Measurements from ENCODE around the gene GIMAP8. TPM values are rescaled to one million over a fixed set of nuclear protein-coding genes. Genes with fewer than 3 reads are reported as not detected.

Gene GIMAP8
- total RNA-seq, 2 experiments from 2014 or later = 2.9 to 3.8 TPM

DNA sequence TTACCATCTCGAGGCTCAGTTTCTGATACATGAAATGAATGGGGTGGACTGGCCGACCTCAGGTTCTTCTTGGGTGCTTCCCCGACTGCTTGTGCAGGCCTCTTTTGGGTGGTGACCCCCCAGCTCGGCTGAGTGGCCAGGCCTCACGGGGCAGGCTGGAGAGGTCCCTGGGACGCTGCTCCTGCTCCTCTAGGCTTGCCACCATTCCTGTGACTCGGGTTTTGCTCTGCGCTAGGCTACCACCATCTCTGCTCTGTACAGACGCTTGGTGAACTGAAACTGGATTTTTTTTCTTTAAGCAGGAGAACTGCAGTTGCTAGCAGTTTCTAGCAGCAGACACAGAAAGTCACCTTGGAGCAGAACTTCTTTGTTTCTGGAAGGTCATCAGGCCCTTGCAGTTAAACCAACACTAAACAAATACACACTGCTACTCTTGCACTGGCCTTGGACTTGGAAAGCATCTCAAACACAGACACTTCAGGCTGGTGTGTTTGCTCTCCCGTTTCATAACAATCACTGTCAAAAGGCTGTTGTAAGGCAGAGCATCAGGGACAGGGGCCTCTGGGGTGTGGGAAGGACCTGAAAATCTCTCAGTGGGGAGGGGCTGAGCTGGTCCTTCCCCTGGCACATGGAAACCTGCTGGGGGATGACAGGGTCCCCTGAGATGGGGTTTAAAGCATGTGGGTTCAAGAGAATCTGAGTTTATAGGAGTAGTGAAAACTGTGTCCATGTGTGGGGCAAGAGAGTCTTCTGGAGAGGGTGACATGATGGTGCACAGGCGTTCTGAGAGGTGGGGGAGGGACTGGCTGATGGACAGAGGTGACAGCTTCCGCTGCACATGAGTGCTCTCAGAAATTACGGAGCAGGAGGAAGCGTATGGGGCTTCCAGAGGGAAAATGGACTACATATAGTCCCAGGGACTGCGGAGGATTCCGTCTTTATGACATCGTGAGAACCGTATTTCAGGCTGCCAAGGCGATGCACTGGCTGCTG lies 35.0 kb upstream of the GIMAP8 start:
- Mint-ChIP-seq H3K9me3 (no peaks in the 10 kb centered on the region), H3K4me3 (no peak overlapping the region), H3K27ac (no peak overlapping the region), H3K27me3 (no peaks in the 10 kb centered on the region), H3K36me3 (ENCODE audit: low read depth) (peaks cover 18% of the 10 kb centered on the region), H3K4me1 (ENCODE audit: low read depth) (no peaks in the 10 kb centered on the region)
- TF ChIP-seq, protein P1, sequence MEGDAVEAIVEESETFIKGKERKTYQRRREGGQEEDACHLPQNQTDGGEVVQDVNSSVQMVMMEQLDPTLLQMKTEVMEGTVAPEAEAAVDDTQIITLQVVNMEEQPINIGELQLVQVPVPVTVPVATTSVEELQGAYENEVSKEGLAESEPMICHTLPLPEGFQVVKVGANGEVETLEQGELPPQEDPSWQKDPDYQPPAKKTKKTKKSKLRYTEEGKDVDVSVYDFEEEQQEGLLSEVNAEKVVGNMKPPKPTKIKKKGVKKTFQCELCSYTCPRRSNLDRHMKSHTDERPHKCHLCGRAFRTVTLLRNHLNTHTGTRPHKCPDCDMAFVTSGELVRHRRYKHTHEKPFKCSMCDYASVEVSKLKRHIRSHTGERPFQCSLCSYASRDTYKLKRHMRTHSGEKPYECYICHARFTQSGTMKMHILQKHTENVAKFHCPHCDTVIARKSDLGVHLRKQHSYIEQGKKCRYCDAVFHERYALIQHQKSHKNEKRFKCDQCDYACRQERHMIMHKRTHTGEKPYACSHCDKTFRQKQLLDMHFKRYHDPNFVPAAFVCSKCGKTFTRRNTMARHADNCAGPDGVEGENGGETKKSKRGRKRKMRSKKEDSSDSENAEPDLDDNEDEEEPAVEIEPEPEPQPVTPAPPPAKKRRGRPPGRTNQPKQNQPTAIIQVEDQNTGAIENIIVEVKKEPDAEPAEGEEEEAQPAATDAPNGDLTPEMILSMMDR (IDR thresholded peaks at IDR 0.05) = no peak
- DNase-seq (no peak), ATAC-seq (ENCODE audit: poor library complexity) (no peak)
- ChIA-PET CTCF (no interaction called here), POLR2A (no interaction called here)
- intact Hi-C loops (cut with DNase I, micrococcal nuclease) = no loop called here
- peaks cover 3% of the 10 kb centered on the region for H3K4me1 ChIP-seq (ENCODE audit: insufficient read depth, low read length)
- no peak overlapping the region for H3K27ac ChIP-seq (ENCODE audit: low read depth in 1 of 2, low read length in 2 of 2)
- no peaks in the 10 kb centered on the region for H3K9me3 ChIP-seq (ENCODE audit: control insufficient read depth in 1 of 2, insufficient read depth in 1 of 2, low read length in 2 of 2)
- no peak overlapping the region for H3K4me3 ChIP-seq (ENCODE audit: low read length)
- H3K27me3 ChIP-seq (ENCODE audit: control insufficient read depth in 1 of 2, insufficient read depth in 2 of 2, low read length in 2 of 2) = no peaks in the 10 kb centered on the region
- H3K36me3 ChIP-seq (ENCODE audit: insufficient read depth, low read length) = peaks cover 11% of the 10 kb centered on the region

DNA sequence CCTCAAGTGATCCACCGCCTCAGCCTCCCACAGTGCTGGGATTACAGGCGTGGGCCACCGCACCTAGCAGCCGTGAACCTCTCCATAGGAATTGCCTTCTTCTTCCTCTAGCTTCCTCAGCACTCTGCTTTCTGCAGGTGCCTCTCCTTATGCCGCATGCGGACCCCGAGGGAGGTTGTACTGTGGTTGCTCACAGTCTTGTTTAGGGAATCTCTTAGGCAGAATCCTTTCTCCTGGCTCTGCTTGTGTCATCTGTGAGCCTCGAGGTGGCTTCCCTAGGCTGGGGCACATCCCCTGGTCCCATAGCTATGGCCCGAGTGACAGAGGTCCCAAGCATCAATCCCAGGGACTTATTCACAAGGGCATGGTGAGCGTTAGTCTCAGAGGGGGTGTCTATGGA lies 33.2 kb upstream of the GIMAP8 start:
- Mint-ChIP-seq H3K27me3 (no peaks in the 10 kb centered on the region), H3K27ac (no peak overlapping the region), H3K4me1 (ENCODE audit: low read depth) (peaks cover 7% of the 10 kb centered on the region), H3K9me3 (no peaks in the 10 kb centered on the region), H3K4me3 (no peak overlapping the region), H3K36me3 (ENCODE audit: low read depth) (peaks cover under 1% of the 10 kb centered on the region)
- TF ChIP-seq, protein P1 (IDR thresholded peaks at IDR 0.05) = no peak
- ChIA-PET POLR2A (no interaction called here), CTCF (no interaction called here)
- peaks cover 9% of the 10 kb centered on the region for H3K4me1 ChIP-seq (ENCODE audit: insufficient read depth, low read length)
- no peaks in the 10 kb centered on the region for H3K36me3 ChIP-seq (ENCODE audit: insufficient read depth, low read length)
- ATAC-seq (ENCODE audit: poor library complexity) = no peak
- no peaks in the 10 kb centered on the region for H3K9me3 ChIP-seq (ENCODE audit: control insufficient read depth in 1 of 2, insufficient read depth in 1 of 2, low read length in 2 of 2)
- no peak overlapping the region for H3K4me3 ChIP-seq (ENCODE audit: low read length)
- H3K27me3 ChIP-seq (ENCODE audit: control insufficient read depth in 1 of 2, insufficient read depth in 2 of 2, low read length in 2 of 2) = no peaks in the 10 kb centered on the region
- intact Hi-C loops (cut with DNase I, micrococcal nuclease) = no loop called here
- H3K27ac ChIP-seq (ENCODE audit: low read depth in 1 of 2, low read length in 2 of 2) = no peak overlapping the region
- no peak for DNase-seq

DNA sequence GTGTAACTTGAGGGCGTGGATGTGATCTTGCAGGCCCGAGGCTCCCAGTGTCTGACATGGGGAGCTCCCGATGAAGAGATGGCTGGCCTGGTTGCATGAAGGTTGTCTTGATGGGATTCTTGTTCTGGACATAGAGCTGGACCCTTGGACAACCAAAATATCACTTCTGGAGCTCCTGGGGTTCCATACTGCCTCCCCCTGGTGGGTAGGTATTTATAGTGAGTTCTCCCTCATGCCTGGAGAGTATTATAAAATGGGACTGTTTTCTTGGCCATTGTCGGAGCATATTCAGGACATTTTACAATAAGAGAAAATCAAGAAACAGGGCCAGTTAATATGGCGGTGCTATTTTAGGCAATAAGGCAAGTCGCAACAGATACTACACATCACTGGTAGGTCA lies 32.6 kb upstream of the GIMAP8 start:
- H3K4me1 ChIP-seq (ENCODE audit: insufficient read depth, low read length) = peaks cover 9% of the 10 kb centered on the region
- no peaks in the 10 kb centered on the region for H3K9me3 ChIP-seq (ENCODE audit: control insufficient read depth in 1 of 2, insufficient read depth in 1 of 2, low read length in 2 of 2)
- Mint-ChIP-seq H3K27me3 (no peaks in the 10 kb centered on the region), H3K9me3 (no peaks in the 10 kb centered on the region), H3K27ac (no peak overlapping the region), H3K4me3 (no peak overlapping the region), H3K4me1 (ENCODE audit: low read depth) (peaks cover 7% of the 10 kb centered on the region), H3K36me3 (ENCODE audit: low read depth) (no peaks in the 10 kb centered on the region)
- ChIA-PET CTCF (no interaction called here), POLR2A (interaction anchor here (0.7 kb wide), 1 partner anchor 338 kb away, joined by 3 read pairs; no protein-coding TSS in a partner anchor)
- H3K27me3 ChIP-seq (ENCODE audit: control insufficient read depth in 1 of 2, insufficient read depth in 2 of 2, low read length in 2 of 2) = no peaks in the 10 kb centered on the region
- no peak for ATAC-seq (ENCODE audit: poor library complexity)
- TF ChIP-seq, protein P1 (IDR thresholded peaks at IDR 0.05) = no peak
- no peak overlapping the region for H3K4me3 ChIP-seq (ENCODE audit: low read length)
- intact Hi-C loops (cut with DNase I, micrococcal nuclease) = no loop called here
- no peak for DNase-seq
- no peaks in the 10 kb centered on the region for H3K36me3 ChIP-seq (ENCODE audit: insufficient read depth, low read length)
- H3K27ac ChIP-seq (ENCODE audit: low read depth in 1 of 2, low read length in 2 of 2) = no peak overlapping the region

All from CD4-positive, alpha-beta T cell (primary cell).